IMR-90 (cell line): ENCODE results near the gene SIDT1. TPM values are rescaled to one million over a fixed set of nuclear protein-coding genes. Genes with fewer than 3 reads are reported as not detected.

Experiments used
- ATAC-seq: fragments of 200-7000 bp; cut with Tn5 transposase; 2 replicates; pipeline ENCODE4 v1.9.1; 2020; ENCODE audit warnings: low read depth, mild to moderate bottlenecking, moderate library complexity
- BruUV-seq: library from RNA; stranded (reverse); fragments of 400-500 nt; replicated peaks from 2 replicates; lab custom pipeline; 2021; lab: Mats Ljungman, UMichigan
- CTCF ChIA-PET: fragments of 300-600 bp; formaldehyde crosslinking; extraction: SDS; loops from one replicate; lab custom pipeline; 2021; ENCODE audit warnings: antibody characterized with exemption; lab: Yijun Ruan, JAX
- POLR2A ChIA-PET: fragments of 300-600 bp; sonication (Branson Sonifier 250); formaldehyde crosslinking; loops from one replicate; lab custom pipeline; 2022; ENCODE audit warnings: antibody characterized with exemption; ENCODE audit not compliant: unreplicated experiment; lab: Charles Lee
- DNase-seq: peaks from one replicate; pipeline ENCODE4 v3.0.0; 2013
- H2AFZ ChIP-seq: replicated peaks from 2 replicates; pipeline ENCODE3; 2013; ENCODE audit warnings: low read length, mild to moderate bottlenecking; ENCODE audit not compliant: poor library complexity
- H2AK5ac ChIP-seq: 2 replicates; pipeline ENCODE4 v1.6.1; 2013; ENCODE audit warnings: low read depth, low read length, inconsistent platforms
- H2AK9ac ChIP-seq: replicated peaks from 2 replicates; pipeline ENCODE3; 2013; ENCODE audit warnings: mild to moderate bottlenecking, low read depth, low read length, moderate library complexity; ENCODE audit not compliant: poor library complexity
- H2BK120ac ChIP-seq: 2 replicates; pipeline ENCODE4 v1.6.1; 2013; ENCODE audit warnings: low read depth, low read length, inconsistent platforms
- H2BK15ac ChIP-seq: 3 replicates; pipeline ENCODE4 v1.6.1; 2013; ENCODE audit warnings: low read depth, low read length, inconsistent platforms
- H2BK20ac ChIP-seq: 2 replicates; pipeline ENCODE4 v1.6.1; 2013; ENCODE audit warnings: low read depth, mild to moderate bottlenecking, inconsistent platforms, low read length, moderate library complexity
- H2BK5ac ChIP-seq: 2 replicates; pipeline ENCODE4 v1.6.1; 2013; ENCODE audit warnings: mild to moderate bottlenecking, low read depth, low read length, inconsistent platforms; ENCODE audit not compliant: poor library complexity, severe bottlenecking
- H3K14ac ChIP-seq: replicated peaks from 2 replicates; pipeline ENCODE4 v1.6.1; 2013; ENCODE audit warnings: low read depth, low read length, inconsistent platforms
- H3K18ac ChIP-seq: 2 replicates; pipeline ENCODE4 v1.6.1; 2013; ENCODE audit warnings: low read depth, low read length, control low read depth
- H3K23ac ChIP-seq: 2 replicates; pipeline ENCODE4 v1.6.1; 2013; ENCODE audit warnings: low read depth, low read length, inconsistent platforms
- H3K27ac ChIP-seq: 2 replicates; pipeline ENCODE4 v1.5.1; 2013; ENCODE audit warnings: mild to moderate bottlenecking, control low read depth, low read length; ENCODE audit not compliant: insufficient read depth
- H3K27me3 ChIP-seq: 2 replicates; pipeline ENCODE4 v1.6.1; 2013; ENCODE audit warnings: low read length; ENCODE audit not compliant: control insufficient read depth, insufficient read depth
- H3K36me3 ChIP-seq: 2 replicates; pipeline ENCODE4 v1.6.1; 2013; ENCODE audit warnings: low read length, mixed read lengths; ENCODE audit not compliant: control insufficient read depth, insufficient read depth
- H3K4ac ChIP-seq: 2 replicates; pipeline ENCODE4 v1.6.1; 2013; ENCODE audit warnings: low read depth, low read length, inconsistent platforms
- H3K4me1 ChIP-seq: 2 replicates; pipeline ENCODE4 v1.6.1; 2013; ENCODE audit warnings: low read length, mixed read lengths; ENCODE audit not compliant: control insufficient read depth, insufficient read depth
- H3K4me2 ChIP-seq: 2 replicates; pipeline ENCODE4 v1.6.1; 2013; ENCODE audit warnings: low read depth, mild to moderate bottlenecking, control low read depth, low read length, moderate library complexity
- H3K4me3 ChIP-seq: 2 replicates; pipeline ENCODE4 v1.5.1; 2013; ENCODE audit warnings: low read depth, mild to moderate bottlenecking, control low read depth, low read length, moderate library complexity; ENCODE audit not compliant: insufficient read depth
- H3K56ac ChIP-seq: 2 replicates; pipeline ENCODE4 v1.6.1; 2013; ENCODE audit warnings: low read length, inconsistent platforms; ENCODE audit not compliant: insufficient read depth; ENCODE audit errors: extremely low read depth
- H3K79me1 ChIP-seq, 2 experiments: 2 replicates each; pipeline ENCODE4 v1.6.1; 2013; ENCODE audit warnings: low read length in 2 of 2, inconsistent platforms in 1 of 2, low read depth in 1 of 2
- H3K9ac ChIP-seq: 2 replicates; pipeline ENCODE4 v1.6.1; 2013; ENCODE audit warnings: low read depth, low read length, control low read depth
- H3K9me1 ChIP-seq: 2 replicates; pipeline ENCODE4 v1.6.1; 2013; ENCODE audit warnings: low read length, inconsistent platforms; ENCODE audit not compliant: insufficient read depth
- H3K9me3 ChIP-seq: 2 replicates; pipeline ENCODE4 v1.6.1; 2013; ENCODE audit warnings: low read length; ENCODE audit not compliant: control insufficient read depth, insufficient read depth
- H4K20me1 ChIP-seq: 2 replicates; pipeline ENCODE4 v1.6.1; 2013; ENCODE audit warnings: low read length, inconsistent platforms; ENCODE audit not compliant: insufficient read depth
- H4K5ac ChIP-seq: 2 replicates; pipeline ENCODE4 v1.6.1; 2013; ENCODE audit warnings: mild to moderate bottlenecking, low read depth, low read length, control low read depth
- H4K8ac ChIP-seq, 2 experiments: 2 replicates each; pipeline ENCODE4 v1.6.1; 2013; ENCODE audit warnings: low read depth in 2 of 2, low read length in 2 of 2, control low read depth in 1 of 2, inconsistent platforms in 1 of 2
- H4K91ac ChIP-seq: 2 replicates; pipeline ENCODE4 v1.6.1; 2013; ENCODE audit warnings: low read depth, low read length, inconsistent platforms; ENCODE audit not compliant: insufficient read depth
- CEBPB ChIP-seq: IDR thresholded peaks from 2 replicates; pipeline ENCODE4 v1.6.1; 2012; ENCODE audit warnings: low read depth, low read length, improper control_type of control experiment
- WGBS, 2 experiments: methylation state at CpG; one replicate each; pipeline versions ENCODE4 v1.1.5 to v1.1.7; 2013; ENCODE audit warnings: missing lambda C conversion rate in 2 of 2; ENCODE audit not compliant: insufficient read length in 1 of 2; ENCODE audit errors: extremely low coverage in 2 of 2; 5-methylcytosine and 5-hydroxymethylcytosine counted together
- dilution Hi-C: fragments of 300-500 bp; cut with HindIII; formaldehyde crosslinking; loops from one replicate; pipeline ENCODE4 v1.14.3; 2018; ENCODE audit warnings: low sequenced_read_pairs; ENCODE audit not compliant: unreplicated experiment
- in situ Hi-C: fragments of 300-500 bp; cut with MboI; formaldehyde crosslinking; loops from 3 replicates; pipeline ENCODE4 v1.14.3; 2019; ENCODE audit warnings: low sequenced_read_pairs, inconsistent platforms, mixed read lengths
- intact Hi-C: fragments of 100-400 bp; cut with micrococcal nuclease; formaldehyde crosslinking; loops from 2 replicates; pipeline ENCODE4 v1.10.0; 2022
- polyA plus RNA-seq, 3 experiments: library from polyadenylated mRNA; depleted of rRNA; stranded (reverse); fragments of >200 nt; gene quantifications; 2 replicates each; pipeline ENCODE4 v1.2.3, GENCODE V29; 2012; ENCODE audit warnings: low replicate concordance in 1 of 3
- total RNA-seq: library from RNA; depleted of rRNA; stranded (reverse); fragments of >200 nt; gene quantifications from 2 replicates; pipeline ENCODE4 v1.2.3, GENCODE V29; 2012
- TF ChIP-seq, protein P1 (sequence below): fragments of 150-350 bp; IDR thresholded peaks from 2 replicates; pipeline ENCODE4 v1.6.1; 2016; ENCODE audit warnings: low read depth, mild to moderate bottlenecking, low read length, moderate library complexity, borderline replicate concordance

SIDT1 gene
- total and polyA plus RNA-seq, 2 of the 4 experiments (the other 2 are of a cell fraction): not detected

DNA sequence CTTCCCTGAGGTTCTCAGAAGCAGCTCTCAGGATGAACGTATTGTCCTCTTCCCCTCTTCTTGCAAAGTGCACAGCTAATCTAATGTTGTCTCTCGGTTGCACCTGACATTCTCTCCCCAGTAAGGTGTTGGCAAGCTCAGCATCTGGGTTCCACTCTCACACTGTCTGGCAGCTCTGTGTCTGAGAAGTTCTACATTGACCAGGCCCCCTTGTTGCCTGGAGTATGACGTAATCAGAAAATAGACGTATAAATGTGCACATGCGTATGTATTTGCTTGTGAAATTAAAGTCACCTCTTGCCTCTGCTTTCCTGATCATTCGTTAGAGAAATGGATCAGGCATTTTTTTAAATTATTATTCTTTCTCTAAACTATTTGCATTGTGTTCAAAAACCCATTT is 96.4 kb downstream of the SIDT1 start:
- H3K23ac ChIP-seq: no peak overlapping the region
- no peak overlapping the region for H3K56ac ChIP-seq
- dilution Hi-C loops (no loop called here), intact Hi-C loops (loop anchor here (10.0 kb wide), 2 partner anchors 894 to 984 kb away; partner anchors contain the start of gene CCDC80), in situ Hi-C loops (loop anchor here (10.0 kb wide), 1 partner anchor 574 kb away; no protein-coding TSS in a partner anchor)
- H4K91ac ChIP-seq: no peak overlapping the region
- H3K4me1 ChIP-seq: peaks cover 2% of the 10 kb centered on the region; the same call in 1 of the 2 replicates
- ATAC-seq: no peak
- no peak overlapping the region for H2AFZ ChIP-seq
- H3K27ac ChIP-seq: no peak overlapping the region
- H3K36me3 ChIP-seq: no peaks in the 10 kb centered on the region
- H3K4me2 ChIP-seq: no peak overlapping the region
- no peak overlapping the region for H4K8ac ChIP-seq
- H3K14ac ChIP-seq: no peak overlapping the region
- no peaks in the 10 kb centered on the region for H3K9me3 ChIP-seq
- H3K9ac ChIP-seq: no peak overlapping the region
- no peaks in the 10 kb centered on the region for H3K79me1 ChIP-seq
- BruUV-seq: no TSS peak
- DNase-seq: no peak
- no peak overlapping the region for H4K5ac ChIP-seq
- H2AK5ac ChIP-seq: no peak overlapping the region
- 71% methylated on average over 1 of the region's 6 CpGs; no CpG with 5 or more reads in 1 of the 2 experiments for WGBS, 2 experiments
- no peaks in the 10 kb centered on the region for H4K20me1 ChIP-seq
- no peak overlapping the region for H3K4ac ChIP-seq
- H2AK9ac ChIP-seq: no peak overlapping the region
- POLR2A ChIA-PET: no interaction called here
- H3K27me3 ChIP-seq: peaks cover 11% of the 10 kb centered on the region
- H3K4me3 ChIP-seq: no peak overlapping the region
- H2BK15ac ChIP-seq: no peak overlapping the region
- H2BK20ac ChIP-seq: no peak overlapping the region
- TF ChIP-seq, protein P1, sequence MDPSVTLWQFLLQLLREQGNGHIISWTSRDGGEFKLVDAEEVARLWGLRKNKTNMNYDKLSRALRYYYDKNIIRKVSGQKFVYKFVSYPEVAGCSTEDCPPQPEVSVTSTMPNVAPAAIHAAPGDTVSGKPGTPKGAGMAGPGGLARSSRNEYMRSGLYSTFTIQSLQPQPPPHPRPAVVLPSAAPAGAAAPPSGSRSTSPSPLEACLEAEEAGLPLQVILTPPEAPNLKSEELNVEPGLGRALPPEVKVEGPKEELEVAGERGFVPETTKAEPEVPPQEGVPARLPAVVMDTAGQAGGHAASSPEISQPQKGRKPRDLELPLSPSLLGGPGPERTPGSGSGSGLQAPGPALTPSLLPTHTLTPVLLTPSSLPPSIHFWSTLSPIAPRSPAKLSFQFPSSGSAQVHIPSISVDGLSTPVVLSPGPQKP: no peak
- TF ChIP-seq CEBPB: peak; percentile 59
- no peak overlapping the region for H2BK5ac ChIP-seq
- H3K9me1 ChIP-seq: no peaks in the 10 kb centered on the region
- no peak overlapping the region for H2BK120ac ChIP-seq
- H3K18ac ChIP-seq: no peak overlapping the region
- CTCF ChIA-PET: interaction anchor here (1.1 kb wide), 1 partner anchor 20 kb away, joined by 3 read pairs; no protein-coding TSS in a partner anchor
